Activated CD4-positive, alpha-beta memory T cell treated with anti-CD3 and anti-CD28 coated beads, Interleukin-2, amount 10 ng/mL, durations not matched to agents 7 days and 5 days (primary cell): Measurements from ENCODE around the gene CISD3. TPM values are rescaled to one million over a fixed set of nuclear protein-coding genes. Genes with fewer than 3 reads are reported as not detected.

ENCODE experiments used
- CTCF ChIA-PET: fragments of 350-600 bp; sonication (Branson Sonifier 250); formaldehyde crosslinking; loops from one replicate; lab custom pipeline; 2021; ENCODE audit warnings: antibody characterized with exemption, inconsistent platforms; lab: Charles Lee
- POLR2A ChIA-PET: fragments of 350-600 bp; sonication (Branson Sonifier 250); formaldehyde crosslinking; loops from one replicate; lab custom pipeline; 2021; ENCODE audit warnings: antibody characterized with exemption; lab: Charles Lee
- DNase-seq: peaks from one replicate; pipeline ENCODE4 v3.0.0-alpha.2; 2020
- H3K27ac Mint-ChIP-seq: one replicate; pipeline ENCODE4 v1.8.0; 2021; ENCODE audit warnings: mild to moderate bottlenecking, mixed read lengths
- H3K27me3 Mint-ChIP-seq: one replicate; pipeline ENCODE4 v1.8.0; 2021; ENCODE audit warnings: mixed read lengths
- H3K36me3 Mint-ChIP-seq: one replicate; pipeline ENCODE4 v1.8.0; 2021; ENCODE audit warnings: low read depth, mixed read lengths
- H3K4me1 Mint-ChIP-seq: one replicate; pipeline ENCODE4 v1.8.0; 2021; ENCODE audit warnings: mixed read lengths
- H3K4me3 Mint-ChIP-seq: one replicate; pipeline ENCODE4 v1.8.0; 2021; ENCODE audit warnings: mild to moderate bottlenecking, mixed read lengths
- H3K9me3 Mint-ChIP-seq: one replicate; pipeline ENCODE4 v1.8.0; 2021; ENCODE audit warnings: mixed read lengths
- total RNA-seq, 2 experiments: library from RNA; stranded (reverse); gene quantifications; one replicate each; pipeline ENCODE4 v1.2.3, GENCODE V29; 2021

The CISD3 gene
- total RNA-seq, 2 experiments from 2014 or later = 42.8 to 48.6 TPM

DNA sequence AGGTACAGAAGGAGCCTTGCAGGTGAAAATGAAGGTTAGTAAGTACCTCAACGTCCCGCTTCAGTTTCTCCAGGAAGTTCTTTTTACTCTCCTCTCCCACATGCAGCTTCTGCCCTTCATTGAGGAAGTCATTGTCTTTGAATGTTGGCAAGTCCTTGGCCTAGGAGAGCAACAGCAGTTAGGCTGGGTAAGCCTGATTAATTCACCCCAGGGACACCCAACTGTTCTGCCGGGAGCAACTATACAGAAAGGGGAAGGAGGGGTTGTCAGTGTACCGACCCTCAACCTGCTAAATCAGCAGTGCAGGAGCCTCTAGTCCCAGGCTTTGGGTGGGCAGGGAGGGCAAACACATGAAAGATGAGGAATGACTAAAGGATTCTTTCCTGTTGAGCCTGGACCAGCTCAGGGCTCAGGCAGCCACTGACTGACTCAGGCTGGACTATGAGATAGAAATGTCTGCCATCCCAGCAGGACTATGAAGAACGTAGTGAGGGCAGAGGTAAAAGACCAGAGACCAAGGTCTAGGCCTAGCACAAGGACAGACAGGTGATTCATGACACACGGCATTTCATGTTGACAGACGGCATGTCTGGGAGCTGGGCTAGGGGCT is 47.6 kb downstream of the CISD3 start:
- H3K36me3 Mint-ChIP-seq = peaks cover 37% of the 10 kb centered on the region

DNA sequence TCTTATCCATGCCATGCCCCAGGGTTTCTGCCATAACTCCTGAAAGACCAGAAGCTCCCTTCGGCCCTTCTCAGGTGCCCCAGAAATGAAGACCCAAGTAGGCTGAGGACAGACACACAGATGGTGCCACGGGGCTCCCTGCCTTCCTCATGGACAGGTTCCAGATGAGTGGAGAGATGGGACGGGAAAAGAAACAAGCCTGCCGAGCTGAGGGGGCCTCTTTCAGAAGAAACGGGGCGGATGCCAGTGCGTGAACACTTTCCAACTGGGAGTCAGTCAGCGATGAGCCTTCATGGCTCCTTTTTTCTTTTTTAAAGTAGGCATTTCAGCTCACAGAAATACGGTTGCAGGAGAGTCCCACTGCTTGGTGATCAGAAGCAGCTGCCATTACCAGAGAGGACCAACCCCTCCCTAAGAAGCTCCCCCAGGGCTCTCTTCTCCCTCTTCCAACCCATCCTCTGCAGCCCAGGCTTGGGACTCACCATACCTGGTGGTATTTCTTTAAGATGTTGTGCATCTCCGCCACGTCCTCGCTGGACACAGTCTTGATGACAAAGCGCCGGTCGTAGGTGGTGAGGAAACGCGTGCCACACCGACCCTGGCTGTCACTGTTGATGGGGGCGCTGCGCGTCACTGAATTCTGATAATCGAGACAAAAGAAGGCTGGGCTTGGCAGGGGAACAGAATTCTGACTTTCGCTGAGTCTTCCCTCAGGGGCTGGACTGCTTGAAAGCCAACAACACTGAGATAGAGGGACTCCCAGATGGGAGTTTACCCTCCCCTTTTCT is 50.0 kb downstream of the CISD3 start:
- POLR2A ChIA-PET = interaction anchor here (1.3 kb wide), 1 partner anchor 19 kb away, joined by 3 read pairs; the partner anchor contains the start of gene PIP4K2B
- Mint-ChIP-seq H3K27ac (no peak overlapping the region), H3K4me1 (no peaks in the 10 kb centered on the region), H3K36me3 (peaks cover 28% of the 10 kb centered on the region), H3K27me3 (no peaks in the 10 kb centered on the region), H3K9me3 (no peaks in the 10 kb centered on the region), H3K4me3 (no peak overlapping the region)
- CTCF ChIA-PET = no interaction called here
- no peak for DNase-seq

More for the DNA sequence above, 47.6 kb downstream of the CISD3 start:
- ChIA-PET POLR2A (no interaction called here), CTCF (interaction anchor here (0.6 kb wide), 1 partner anchor 16 kb away, joined by 3 read pairs; no protein-coding TSS in a partner anchor)
- H3K27me3 Mint-ChIP-seq = no peaks in the 10 kb centered on the region
- H3K4me3 Mint-ChIP-seq = no peak overlapping the region
- DNase-seq = no peak
- H3K27ac Mint-ChIP-seq = no peak overlapping the region
- no peaks in the 10 kb centered on the region for H3K4me1 Mint-ChIP-seq
- no peaks in the 10 kb centered on the region for H3K9me3 Mint-ChIP-seq

DNA sequence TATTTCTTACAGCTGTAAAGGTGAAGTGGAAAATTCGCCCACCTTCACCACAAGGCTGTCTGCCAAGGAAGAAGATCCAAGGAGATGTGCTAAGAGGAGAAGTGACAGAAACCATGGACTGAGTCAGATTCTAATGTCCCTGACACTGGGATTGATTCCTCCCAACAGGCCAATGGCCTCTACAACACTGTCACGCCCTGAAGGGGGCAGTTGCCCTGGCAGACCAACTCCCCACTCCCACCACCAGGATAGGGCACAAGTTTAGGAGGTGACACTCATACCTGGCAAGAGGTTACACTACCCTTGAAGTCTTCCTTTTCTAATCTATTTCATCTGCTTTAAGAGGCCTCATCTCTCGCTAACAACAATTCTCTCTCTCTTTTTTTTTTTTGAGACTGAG is 53.1 kb downstream of the CISD3 start:
- ChIA-PET CTCF (no interaction called here), POLR2A (no interaction called here)
- no peaks in the 10 kb centered on the region for H3K9me3 Mint-ChIP-seq

More for the DNA sequence above, 53.1 kb downstream of the CISD3 start:
- Mint-ChIP-seq H3K4me1 (no peaks in the 10 kb centered on the region), H3K27me3 (no peaks in the 10 kb centered on the region), H3K27ac (no peak overlapping the region), H3K4me3 (no peak overlapping the region), H3K36me3 (peaks cover 30% of the 10 kb centered on the region)
- DNase-seq = no peak

Other genes starting within 250 kb of the CISD3 start
- gene SRCIN1, start 124.4 kb upstream of the CISD3 start, total RNA-seq = under 1 TPM; 0.05 to 0.20 TPM
- gene EPOP, start 55.4 kb upstream of the CISD3 start, total RNA-seq = 10 to 100 TPM; 10.2 to 10.3 TPM
- 100 to 1,000 TPM; 262 to 265 TPM for gene MLLT6, start 25.1 kb upstream of the CISD3 start, total RNA-seq
- 1 to 10 TPM; 2.6 to 3.3 TPM for gene PCGF2, start 18.0 kb downstream of the CISD3 start, total RNA-seq
- gene PSMB3, start 22.4 kb downstream of the CISD3 start, total RNA-seq = 100 to 1,000 TPM; 241 to 242 TPM
- gene PIP4K2B, start 69.2 kb downstream of the CISD3 start, total RNA-seq = 10 to 100 TPM; 42.0 to 45.7 TPM
- 10 to 100 TPM; 29.0 to 30.1 TPM for gene CWC25, start 95.0 kb downstream of the CISD3 start, total RNA-seq
- 100 to 1,000 TPM; 933 to 960 TPM for gene RPL23, start 123.4 kb downstream of the CISD3 start, total RNA-seq
- gene LASP1, start 139.7 kb downstream of the CISD3 start, total RNA-seq = 100 to 1,000 TPM; 193 to 196 TPM
- not detected for gene FBXO47, start 237.1 kb downstream of the CISD3 start, total RNA-seq